ENCODE results near the gene ANKS6.

GRCh38 chr9:98740226-98740881 lies 56.0 kb downstream of the ANKS6 start:
- TF ChIP-seq, protein P1, sequence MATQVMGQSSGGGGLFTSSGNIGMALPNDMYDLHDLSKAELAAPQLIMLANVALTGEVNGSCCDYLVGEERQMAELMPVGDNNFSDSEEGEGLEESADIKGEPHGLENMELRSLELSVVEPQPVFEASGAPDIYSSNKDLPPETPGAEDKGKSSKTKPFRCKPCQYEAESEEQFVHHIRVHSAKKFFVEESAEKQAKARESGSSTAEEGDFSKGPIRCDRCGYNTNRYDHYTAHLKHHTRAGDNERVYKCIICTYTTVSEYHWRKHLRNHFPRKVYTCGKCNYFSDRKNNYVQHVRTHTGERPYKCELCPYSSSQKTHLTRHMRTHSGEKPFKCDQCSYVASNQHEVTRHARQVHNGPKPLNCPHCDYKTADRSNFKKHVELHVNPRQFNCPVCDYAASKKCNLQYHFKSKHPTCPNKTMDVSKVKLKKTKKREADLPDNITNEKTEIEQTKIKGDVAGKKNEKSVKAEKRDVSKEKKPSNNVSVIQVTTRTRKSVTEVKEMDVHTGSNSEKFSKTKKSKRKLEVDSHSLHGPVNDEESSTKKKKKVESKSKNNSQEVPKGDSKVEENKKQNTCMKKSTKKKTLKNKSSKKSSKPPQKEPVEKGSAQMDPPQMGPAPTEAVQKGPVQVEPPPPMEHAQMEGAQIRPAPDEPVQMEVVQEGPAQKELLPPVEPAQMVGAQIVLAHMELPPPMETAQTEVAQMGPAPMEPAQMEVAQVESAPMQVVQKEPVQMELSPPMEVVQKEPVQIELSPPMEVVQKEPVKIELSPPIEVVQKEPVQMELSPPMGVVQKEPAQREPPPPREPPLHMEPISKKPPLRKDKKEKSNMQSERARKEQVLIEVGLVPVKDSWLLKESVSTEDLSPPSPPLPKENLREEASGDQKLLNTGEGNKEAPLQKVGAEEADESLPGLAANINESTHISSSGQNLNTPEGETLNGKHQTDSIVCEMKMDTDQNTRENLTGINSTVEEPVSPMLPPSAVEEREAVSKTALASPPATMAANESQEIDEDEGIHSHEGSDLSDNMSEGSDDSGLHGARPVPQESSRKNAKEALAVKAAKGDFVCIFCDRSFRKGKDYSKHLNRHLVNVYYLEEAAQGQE (IDR thresholded peaks at IDR 0.05; ENCODE audit: insufficient read depth in 1 of 2, low read depth in 2 of 2, low read length in 1 of 2) = no peak
- TF ChIP-seq SIN3A (IDR thresholded peaks at IDR 0.05; ENCODE audit: borderline replicate concordance, insufficient read depth, low read depth, low read length) (no peak), CTCF (IDR thresholded peaks at IDR 0.05) (no peak)
